NCI-H2107 treated with DMSO at 0.1 percent for 48 hours (cell line): ENCODE results near the gene CFAP97D1.

Source experiments
- DNase-seq: peaks from one replicate; lab custom pipeline; 2025; ENCODE audit not compliant: unreplicated experiment; lab: John Stamatoyannopoulos, UW

CFAP97D1 gene

DNA sequence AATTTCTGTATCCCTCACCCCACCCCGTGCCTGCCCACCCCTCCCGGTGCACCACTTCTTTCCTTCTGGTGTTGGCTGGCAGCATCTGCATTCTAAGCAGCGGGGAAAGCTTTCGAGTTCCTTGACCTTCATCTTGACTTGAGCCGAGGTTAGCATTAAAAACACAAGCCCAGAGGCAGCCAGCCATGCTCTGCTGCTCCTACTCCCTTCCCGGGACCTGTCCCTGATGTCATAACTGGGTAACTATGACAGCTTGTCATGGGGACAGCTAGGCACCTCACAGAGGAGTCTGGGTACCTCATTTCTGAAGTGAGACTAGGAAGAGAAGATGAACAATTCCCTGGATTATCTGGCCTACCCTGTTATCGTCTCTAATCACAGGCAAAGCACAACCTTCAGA lies at the start of gene CFAP97D1:
CFAP97D1 (plus strand) TSS at position 301 of the 400 bp plus-strand sequence; CDS start at position 329, 28 bp downstream.
- no peak for DNase-seq

- no peak for DNase-seq
These were observed 47.3 kb upstream of the CFAP97D1 start for GRCh38 chr17:43732958-43733357.

DNA sequence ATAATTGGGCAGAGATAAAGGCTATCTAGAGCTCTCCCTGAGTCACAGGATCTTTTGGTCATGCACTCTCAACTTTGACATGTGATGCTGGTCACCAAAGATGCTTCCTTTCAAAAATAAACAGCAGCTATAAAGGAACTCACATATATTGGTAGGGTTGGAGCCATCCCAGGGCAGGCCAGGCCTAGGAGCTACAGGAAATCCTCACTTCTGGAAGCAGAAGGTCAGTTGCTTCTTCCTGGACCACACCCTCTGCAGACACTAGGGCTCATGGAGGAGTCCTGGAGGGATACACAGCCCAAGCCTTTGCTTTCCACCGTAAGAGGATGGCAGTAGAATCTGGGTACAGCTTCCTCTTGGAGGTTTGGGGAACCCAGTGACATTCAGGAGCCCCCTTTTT lies 46.3 kb upstream of the CFAP97D1 start:
- no peak for DNase-seq

DNA sequence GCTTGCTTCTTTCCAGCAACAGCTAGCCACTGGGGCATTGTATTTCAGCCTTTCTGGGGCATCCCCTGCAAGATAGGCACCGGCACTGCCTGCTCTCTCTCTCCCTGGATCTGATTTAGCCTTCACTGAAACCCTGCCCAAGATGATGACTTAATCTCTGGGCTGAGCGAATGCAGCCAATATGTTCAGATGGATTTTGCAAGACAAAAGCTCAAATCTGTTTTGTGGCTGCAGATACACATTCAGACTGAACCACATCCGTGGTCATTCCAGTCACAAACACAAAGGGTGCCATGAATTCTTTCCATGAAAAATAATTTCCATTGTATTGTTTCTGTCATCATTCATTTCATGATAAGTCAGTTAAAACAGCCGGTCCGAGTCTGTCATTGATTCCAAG lies 45.9 kb upstream of the CFAP97D1 start:
- DNase-seq = no peak

GRCh38 chr17:43736389-43736788 lies 43.8 kb upstream of the CFAP97D1 start:
- DNase-seq = no peak

- DNase-seq = no peak
These were observed 42.5 kb upstream of the CFAP97D1 start for GRCh38 chr17:43737722-43738121.

- DNase-seq = no peak
These were observed 39.7 kb upstream of the CFAP97D1 start for GRCh38 chr17:43740541-43740940.

DNA sequence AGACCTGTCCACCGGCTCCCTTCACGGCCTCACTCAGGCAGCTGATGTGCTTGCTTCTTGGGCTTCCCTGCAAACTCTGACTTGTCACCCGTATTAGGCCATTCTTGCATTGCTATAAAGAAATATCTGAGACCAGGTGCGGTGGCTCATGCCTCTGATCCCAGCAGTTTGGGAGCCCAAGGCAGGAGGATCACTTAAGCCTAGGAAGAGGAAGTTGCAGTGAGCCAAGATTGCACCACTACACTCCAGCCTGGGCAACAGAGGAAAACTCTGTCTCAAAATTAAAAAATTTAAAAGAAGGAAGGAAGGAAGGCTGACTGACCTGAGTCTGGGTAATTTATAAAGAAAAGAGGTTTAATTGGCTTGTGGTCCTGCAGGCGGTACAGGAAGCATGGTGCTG lies 38.6 kb upstream of the CFAP97D1 start:
- DNase-seq = no peak

DNA sequence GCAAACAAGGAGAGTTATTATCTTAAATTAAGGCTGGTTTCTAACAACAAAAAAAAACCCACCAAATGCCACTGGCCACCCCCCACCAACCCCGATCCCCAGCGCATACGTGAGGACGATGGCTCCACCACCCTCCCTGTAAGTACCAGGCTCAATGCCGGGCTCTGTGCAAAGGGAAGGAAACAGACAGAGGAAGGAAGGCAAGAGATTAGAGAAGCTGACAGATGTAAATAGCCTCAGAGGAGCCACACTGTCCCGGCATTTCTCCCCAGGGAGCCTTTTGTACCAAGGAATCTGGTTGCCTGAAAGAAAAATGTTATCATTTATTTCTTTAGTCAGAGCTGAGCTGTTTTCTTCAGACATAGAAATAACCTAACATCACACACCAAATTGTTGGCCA lies 34.7 kb upstream of the CFAP97D1 start:
- DNase-seq = no peak

- no peak for DNase-seq
These were observed 30.1 kb upstream of the CFAP97D1 start for GRCh38 chr17:43750153-43750552.

GRCh38 chr17:43753493-43754129 lies 26.6 kb upstream of the CFAP97D1 start:
- DNase-seq = no peak

- DNase-seq = no peak
These were observed 25.3 kb upstream of the CFAP97D1 start for GRCh38 chr17:43754947-43755346.

GRCh38 chr17:43755389-43755875 lies 24.8 kb upstream of the CFAP97D1 start:
- DNase-seq = no peak

- no peak for DNase-seq
These were observed 24.0 kb upstream of the CFAP97D1 start for GRCh38 chr17:43756201-43756600.

DNA sequence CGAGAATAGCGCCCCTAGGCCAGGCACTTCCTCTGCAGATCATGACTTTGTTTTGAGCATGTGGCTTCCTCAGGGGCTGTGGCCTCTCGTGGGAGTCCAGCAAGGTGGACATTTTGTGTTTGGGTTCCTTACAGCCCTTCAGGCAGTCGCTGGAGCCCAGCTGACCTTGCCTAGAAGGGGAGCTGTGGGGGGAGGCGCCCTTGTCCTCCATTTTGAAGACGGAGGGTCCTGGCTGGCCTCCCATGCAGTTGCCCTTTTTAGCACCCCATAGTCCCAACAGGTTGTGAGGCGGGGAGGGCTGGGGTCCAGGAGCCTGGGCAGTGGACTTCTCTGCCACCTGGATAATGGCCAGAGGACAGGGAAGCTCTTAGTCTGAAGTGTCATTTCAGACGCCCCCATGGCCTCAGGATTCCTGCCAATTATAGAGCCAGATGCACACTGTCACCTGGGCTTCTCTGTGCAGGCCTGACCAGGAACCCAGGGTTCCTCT lies 23.0 kb upstream of the CFAP97D1 start:
- DNase-seq = no peak

DNA sequence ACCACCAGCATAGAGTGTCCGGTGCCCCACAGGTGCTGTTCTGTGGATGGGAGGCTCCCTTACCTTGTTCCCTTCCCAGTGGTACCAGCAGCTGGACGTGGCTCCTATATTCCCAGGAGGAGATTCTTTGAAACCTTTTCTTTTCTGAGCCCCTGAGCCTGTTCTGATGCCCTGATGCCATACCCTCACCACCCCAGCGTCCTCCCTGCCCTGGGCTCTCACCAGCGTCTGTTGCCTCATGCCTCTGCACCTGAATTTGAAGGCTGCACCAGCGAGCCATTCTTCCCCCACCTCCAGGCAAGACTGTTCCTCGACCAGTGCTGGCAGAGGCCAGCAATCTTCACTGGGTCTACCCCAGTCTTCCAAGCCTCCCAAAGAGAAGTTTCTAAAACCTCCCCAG lies 22.1 kb upstream of the CFAP97D1 start:
- no peak for DNase-seq

DNA sequence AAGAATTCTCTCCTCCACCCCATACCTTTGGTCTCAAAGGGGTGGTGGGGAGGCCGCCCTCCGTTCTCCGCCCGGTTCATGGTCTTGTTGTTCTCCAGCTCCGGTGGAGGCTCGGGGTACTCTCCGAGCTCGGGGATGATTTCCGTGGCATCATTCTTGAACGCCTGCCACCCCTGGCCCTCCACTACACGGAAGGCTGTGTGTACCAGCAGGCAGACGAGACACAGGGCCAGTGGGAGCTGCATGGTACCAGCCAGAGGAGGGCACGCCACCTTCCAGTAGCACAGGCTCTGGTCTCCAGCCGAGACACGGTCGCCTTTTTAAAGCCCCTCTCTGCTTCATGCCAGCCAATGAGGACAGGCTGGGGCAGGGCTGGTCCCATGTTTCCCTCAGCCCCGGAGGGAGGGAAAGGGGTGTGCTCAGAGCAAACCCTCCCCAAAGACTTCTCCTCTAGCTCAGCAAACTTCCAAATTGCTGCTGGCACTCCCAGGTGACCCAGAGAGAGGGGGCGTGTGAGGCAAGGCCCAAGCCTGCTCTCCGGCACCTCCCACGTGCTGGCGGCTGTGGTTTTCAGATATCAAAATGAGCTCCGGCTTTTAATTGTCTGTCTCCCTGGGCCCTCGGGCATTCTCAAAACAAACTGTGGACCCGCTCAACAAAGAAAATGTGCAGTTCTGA lies 21.6 kb upstream of the CFAP97D1 start, which contains the start of gene SOST:
SOST (minus strand) TSS at position 295 of the 678 bp plus-strand sequence; CDS start at position 245, 50 bp downstream.
- DNase-seq = no peak

DNA sequence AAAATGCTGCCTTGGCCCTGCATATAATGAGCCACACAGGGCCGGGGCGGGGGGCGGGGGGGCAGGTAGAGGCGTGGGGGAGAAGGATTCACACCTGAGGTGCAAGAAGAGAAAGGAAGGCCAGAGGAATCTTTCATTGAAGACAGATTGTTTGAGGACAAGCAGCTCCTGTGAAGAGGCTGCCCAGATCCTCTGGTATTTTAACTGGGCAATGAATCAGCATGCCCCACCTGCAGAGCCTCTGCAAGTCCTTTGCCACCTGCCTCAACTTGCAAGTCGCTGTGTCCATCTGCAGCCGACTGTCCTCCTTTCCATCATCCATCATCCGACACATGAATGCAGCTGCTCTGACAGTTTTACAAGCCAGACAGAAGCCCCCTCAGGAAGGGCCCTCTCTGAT lies 20.4 kb upstream of the CFAP97D1 start:
- DNase-seq = no peak

- DNase-seq = peak; percentile 58
These were observed 19.9 kb upstream of the CFAP97D1 start for GRCh38 chr17:43760254-43760852.

DNA sequence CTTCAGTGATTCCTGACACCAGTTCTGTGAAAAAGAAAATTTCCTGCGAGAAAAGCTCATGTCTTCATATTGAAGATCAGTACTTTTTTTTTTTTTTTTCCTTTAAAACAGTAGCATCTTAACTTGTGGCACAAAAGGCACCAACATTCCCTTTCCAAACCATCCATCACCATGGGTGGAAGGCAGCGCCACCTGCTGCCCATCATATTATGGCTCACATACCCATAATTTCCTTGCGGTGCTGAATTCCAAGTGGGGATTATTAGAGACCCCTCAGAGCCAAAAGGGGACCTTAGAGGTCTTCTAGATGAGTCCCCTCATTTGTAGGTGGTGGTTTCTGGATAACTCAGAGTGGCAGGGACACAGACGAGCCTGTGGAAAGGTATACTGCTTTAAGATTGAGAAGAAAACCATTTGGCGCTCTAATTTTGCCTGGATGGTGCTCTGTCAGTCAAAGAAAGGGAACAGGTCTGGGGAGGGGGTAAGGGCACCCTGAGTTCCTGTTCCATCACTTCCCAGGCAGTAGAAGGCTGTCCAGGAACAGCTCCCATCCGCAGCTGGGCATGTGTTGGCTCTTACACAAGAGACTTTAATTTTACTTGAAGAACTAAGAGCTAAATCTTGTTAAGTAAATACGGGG lies 13.7 kb upstream of the CFAP97D1 start:
- no peak for DNase-seq

GRCh38 chr17:43767053-43767712 lies 13.1 kb upstream of the CFAP97D1 start:
- DNase-seq = no peak
